Spleen (tissue), 7 donors: ENCODE measurements around the gene RAD51B.

ENCODE experiments used
- CTCF ChIP-seq, 11 experiments: fragments of 200-600 bp in 7 of 11; fragments of 450-650 bp in 4 of 11; sonication (generic) in 4 of 11; IDR thresholded peaks in 8 of 11; conservative IDR thresholded peaks in 3 of 11; 1 replicate in 7 of 11; 2 replicates in 4 of 11; pipeline versions ENCODE4 v1.4.0 to v1.8.0; 2016 to 2021; ENCODE audit warnings: antibody characterized with exemption in 11 of 11, inconsistent platforms in 4 of 11, mild to moderate bottlenecking in 1 of 11
- POLR2A ChIP-seq, 3 donors: fragments of 450-650 bp; IDR thresholded peaks; one replicate each; pipeline ENCODE4 v1.5.1; 2017; ENCODE audit warnings: antibody characterized with exemption in 3 of 3, mild to moderate bottlenecking in 1 of 3
- donor health status: DM: no; HTN: no; CAD: no; lungs with moderate emphysema.
- donor health status: DM: no; HTN: no; CAD: no.
- donor health status: DM: no; HTN: no; CAD: no.

- TF ChIP-seq CTCF (IDR thresholded peaks at IDR 0.05 in 8 of 11, conservative IDR thresholded peaks at IDR 0.05 in 3 of 11) (no peak), POLR2A (IDR thresholded peaks at IDR 0.05) (no peak)
These were observed 280.0 kb downstream of the RAD51B start for GRCh38 chr14:68099495-68100045.
